ENCODE results near the gene NKX3-2.

- TF ChIP-seq CTCF (IDR thresholded peaks at IDR 0.05) (no peak), EP300 (IDR thresholded peaks at IDR 0.05) (no peak)
Observed at GRCh38 chr4:13536607-13537006, 7.7 kb downstream of the NKX3-2 start.
